ENCODE measurements around the gene GALNT10. TPM values are rescaled to one million over a fixed set of nuclear protein-coding genes. Genes with fewer than 3 reads are reported as not detected.

Gene GALNT10
- total and polyA plus RNA-seq, 10 of the 15 experiments (the other 5 are each of a cell fraction or from before 2014, with no cell fraction given) = 3.9 to 35.4 (median 15.5) TPM

DNA sequence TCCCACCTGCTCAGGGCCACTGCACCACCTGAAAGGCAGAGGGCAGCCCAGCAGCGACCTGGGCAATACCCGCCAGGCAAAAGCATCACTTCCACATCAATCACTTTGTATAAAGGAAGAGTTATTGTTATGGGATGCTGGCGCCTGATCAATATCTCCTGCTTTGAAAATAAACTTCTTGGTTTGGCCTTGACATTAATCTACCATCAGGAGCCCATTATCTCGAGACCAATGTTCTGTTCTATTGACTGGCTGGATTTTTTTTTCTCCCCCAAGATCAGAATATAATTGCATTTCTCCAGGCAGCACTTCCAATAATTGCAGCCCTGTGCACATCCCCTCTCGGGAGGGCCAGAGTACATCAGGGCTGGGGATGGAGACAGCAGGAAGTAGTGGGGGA lies 210.8 kb downstream of the GALNT10 start:
- ChIA-PET SMC1A (ENCODE audit: uncharacterized antibody, unreplicated experiment) (no interaction called here), POLR2A (no interaction called here), CTCF (no interaction called here), RAD21 (ENCODE audit: unreplicated experiment) (interaction anchor here (0.8 kb wide), 1 partner anchor 329 kb away, joined by 3 read pairs; no protein-coding TSS in a partner anchor)
- peaks cover 0 to 3% of the 10 kb centered on the region in 2 experiments; a peak in 2 of 4 replicates for H3K36me3 ChIP-seq (ENCODE audit: control insufficient read depth in 2 of 2, insufficient read depth in 2 of 2, low read length in 1 of 2)
- BruUV-seq (replicated peaks) = no TSS peak
- H4K20me1 ChIP-seq (ENCODE audit: control insufficient read depth, insufficient read depth) = no peaks in the 10 kb centered on the region
- H3K4me3 ChIP-seq = no peak overlapping the region
- no peak overlapping the region for H3K27ac ChIP-seq (ENCODE audit: control insufficient read depth, insufficient read depth)
- DNase-seq (ENCODE audit: low read depth, low spot score) (no peak), ATAC-seq (no peak), FAIRE-seq (no peak)
- 87% methylated on average over 5 of the region's 5 CpGs for WGBS (ENCODE audit: insufficient coverage, insufficient replicate concordance, low lambda C conversion rate, missing lambda C conversion rate)
- no peaks in the 10 kb centered on the region for H3K27me3 ChIP-seq (replicated peaks in 1 of 2; ENCODE audit: control insufficient read depth in 2 of 2, insufficient read depth in 2 of 2, low read length in 1 of 2)
- H2AFZ ChIP-seq (ENCODE audit: control insufficient read depth, low read depth, low read length) = no peak overlapping the region
- H3K4me2 ChIP-seq (ENCODE audit: control insufficient read depth, insufficient read depth) = no peak overlapping the region
- H3K9ac ChIP-seq (ENCODE audit: control insufficient read depth, insufficient read depth, low read length) = no peak overlapping the region
- no peaks in the 10 kb centered on the region for H3K9me3 ChIP-seq (replicated peaks; ENCODE audit: control insufficient read depth, insufficient read depth, low read length)
- intact Hi-C loops (cut with micrococcal nuclease; ENCODE audit: unreplicated experiment) = no loop called here
- peaks cover 4% of the 10 kb centered on the region; the same call in 1 of the 2 replicates for H3K4me1 ChIP-seq (ENCODE audit: control insufficient read depth, insufficient read depth, low read length)
- in situ Hi-C loops (cut with MboI) = loop anchor here (5.0 kb wide), 2 partner anchors 214 to 329 kb away; no protein-coding TSS in a partner anchor
- no peaks in the 10 kb centered on the region for H3K79me2 ChIP-seq (ENCODE audit: control insufficient read depth, insufficient read depth, low read length)
- TF ChIP-seq EZH2 (IDR thresholded peaks at IDR 0.05; ENCODE audit: borderline replicate concordance, control insufficient read depth, low read depth, low read length) = no peak
- TF ChIP-seq, protein P1, sequence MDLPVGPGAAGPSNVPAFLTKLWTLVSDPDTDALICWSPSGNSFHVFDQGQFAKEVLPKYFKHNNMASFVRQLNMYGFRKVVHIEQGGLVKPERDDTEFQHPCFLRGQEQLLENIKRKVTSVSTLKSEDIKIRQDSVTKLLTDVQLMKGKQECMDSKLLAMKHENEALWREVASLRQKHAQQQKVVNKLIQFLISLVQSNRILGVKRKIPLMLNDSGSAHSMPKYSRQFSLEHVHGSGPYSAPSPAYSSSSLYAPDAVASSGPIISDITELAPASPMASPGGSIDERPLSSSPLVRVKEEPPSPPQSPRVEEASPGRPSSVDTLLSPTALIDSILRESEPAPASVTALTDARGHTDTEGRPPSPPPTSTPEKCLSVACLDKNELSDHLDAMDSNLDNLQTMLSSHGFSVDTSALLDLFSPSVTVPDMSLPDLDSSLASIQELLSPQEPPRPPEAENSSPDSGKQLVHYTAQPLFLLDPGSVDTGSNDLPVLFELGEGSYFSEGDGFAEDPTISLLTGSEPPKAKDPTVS (IDR thresholded peaks at IDR 0.05; ENCODE audit: low read depth, low read length) = no peak
- TF ChIP-seq, protein P2, sequence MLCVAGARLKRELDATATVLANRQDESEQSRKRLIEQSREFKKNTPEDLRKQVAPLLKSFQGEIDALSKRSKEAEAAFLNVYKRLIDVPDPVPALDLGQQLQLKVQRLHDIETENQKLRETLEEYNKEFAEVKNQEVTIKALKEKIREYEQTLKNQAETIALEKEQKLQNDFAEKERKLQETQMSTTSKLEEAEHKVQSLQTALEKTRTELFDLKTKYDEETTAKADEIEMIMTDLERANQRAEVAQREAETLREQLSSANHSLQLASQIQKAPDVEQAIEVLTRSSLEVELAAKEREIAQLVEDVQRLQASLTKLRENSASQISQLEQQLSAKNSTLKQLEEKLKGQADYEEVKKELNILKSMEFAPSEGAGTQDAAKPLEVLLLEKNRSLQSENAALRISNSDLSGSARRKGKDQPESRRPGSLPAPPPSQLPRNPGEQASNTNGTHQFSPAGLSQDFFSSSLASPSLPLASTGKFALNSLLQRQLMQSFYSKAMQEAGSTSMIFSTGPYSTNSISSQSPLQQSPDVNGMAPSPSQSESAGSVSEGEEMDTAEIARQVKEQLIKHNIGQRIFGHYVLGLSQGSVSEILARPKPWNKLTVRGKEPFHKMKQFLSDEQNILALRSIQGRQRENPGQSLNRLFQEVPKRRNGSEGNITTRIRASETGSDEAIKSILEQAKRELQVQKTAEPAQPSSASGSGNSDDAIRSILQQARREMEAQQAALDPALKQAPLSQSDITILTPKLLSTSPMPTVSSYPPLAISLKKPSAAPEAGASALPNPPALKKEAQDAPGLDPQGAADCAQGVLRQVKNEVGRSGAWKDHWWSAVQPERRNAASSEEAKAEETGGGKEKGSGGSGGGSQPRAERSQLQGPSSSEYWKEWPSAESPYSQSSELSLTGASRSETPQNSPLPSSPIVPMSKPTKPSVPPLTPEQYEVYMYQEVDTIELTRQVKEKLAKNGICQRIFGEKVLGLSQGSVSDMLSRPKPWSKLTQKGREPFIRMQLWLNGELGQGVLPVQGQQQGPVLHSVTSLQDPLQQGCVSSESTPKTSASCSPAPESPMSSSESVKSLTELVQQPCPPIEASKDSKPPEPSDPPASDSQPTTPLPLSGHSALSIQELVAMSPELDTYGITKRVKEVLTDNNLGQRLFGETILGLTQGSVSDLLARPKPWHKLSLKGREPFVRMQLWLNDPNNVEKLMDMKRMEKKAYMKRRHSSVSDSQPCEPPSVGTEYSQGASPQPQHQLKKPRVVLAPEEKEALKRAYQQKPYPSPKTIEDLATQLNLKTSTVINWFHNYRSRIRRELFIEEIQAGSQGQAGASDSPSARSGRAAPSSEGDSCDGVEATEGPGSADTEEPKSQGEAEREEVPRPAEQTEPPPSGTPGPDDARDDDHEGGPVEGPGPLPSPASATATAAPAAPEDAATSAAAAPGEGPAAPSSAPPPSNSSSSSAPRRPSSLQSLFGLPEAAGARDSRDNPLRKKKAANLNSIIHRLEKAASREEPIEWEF (IDR thresholded peaks at IDR 0.05; ENCODE audit: insufficient replicate concordance, low read depth, low read length) = no peak
- TF ChIP-seq SIN3A (IDR thresholded peaks at IDR 0.05; ENCODE audit: low read depth, low read length) = no peak
- TF ChIP-seq, protein P3, sequence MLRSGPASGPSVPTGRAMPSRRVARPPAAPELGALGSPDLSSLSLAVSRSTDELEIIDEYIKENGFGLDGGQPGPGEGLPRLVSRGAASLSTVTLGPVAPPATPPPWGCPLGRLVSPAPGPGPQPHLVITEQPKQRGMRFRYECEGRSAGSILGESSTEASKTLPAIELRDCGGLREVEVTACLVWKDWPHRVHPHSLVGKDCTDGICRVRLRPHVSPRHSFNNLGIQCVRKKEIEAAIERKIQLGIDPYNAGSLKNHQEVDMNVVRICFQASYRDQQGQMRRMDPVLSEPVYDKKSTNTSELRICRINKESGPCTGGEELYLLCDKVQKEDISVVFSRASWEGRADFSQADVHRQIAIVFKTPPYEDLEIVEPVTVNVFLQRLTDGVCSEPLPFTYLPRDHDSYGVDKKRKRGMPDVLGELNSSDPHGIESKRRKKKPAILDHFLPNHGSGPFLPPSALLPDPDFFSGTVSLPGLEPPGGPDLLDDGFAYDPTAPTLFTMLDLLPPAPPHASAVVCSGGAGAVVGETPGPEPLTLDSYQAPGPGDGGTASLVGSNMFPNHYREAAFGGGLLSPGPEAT (IDR thresholded peaks at IDR 0.05; ENCODE audit: low read depth) = no peak
- no peak for TF ChIP-seq RAD51 (IDR thresholded peaks at IDR 0.05)
- TF ChIP-seq CEBPB (IDR thresholded peaks at IDR 0.05; ENCODE audit: borderline replicate concordance in 1 of 2, low read depth in 2 of 2, low read length in 2 of 2) = no peak
- no peak for TF ChIP-seq SRF (IDR thresholded peaks at IDR 0.05; ENCODE audit: low read depth in 2 of 2, low read length in 2 of 2)
- TF ChIP-seq, protein P4, sequence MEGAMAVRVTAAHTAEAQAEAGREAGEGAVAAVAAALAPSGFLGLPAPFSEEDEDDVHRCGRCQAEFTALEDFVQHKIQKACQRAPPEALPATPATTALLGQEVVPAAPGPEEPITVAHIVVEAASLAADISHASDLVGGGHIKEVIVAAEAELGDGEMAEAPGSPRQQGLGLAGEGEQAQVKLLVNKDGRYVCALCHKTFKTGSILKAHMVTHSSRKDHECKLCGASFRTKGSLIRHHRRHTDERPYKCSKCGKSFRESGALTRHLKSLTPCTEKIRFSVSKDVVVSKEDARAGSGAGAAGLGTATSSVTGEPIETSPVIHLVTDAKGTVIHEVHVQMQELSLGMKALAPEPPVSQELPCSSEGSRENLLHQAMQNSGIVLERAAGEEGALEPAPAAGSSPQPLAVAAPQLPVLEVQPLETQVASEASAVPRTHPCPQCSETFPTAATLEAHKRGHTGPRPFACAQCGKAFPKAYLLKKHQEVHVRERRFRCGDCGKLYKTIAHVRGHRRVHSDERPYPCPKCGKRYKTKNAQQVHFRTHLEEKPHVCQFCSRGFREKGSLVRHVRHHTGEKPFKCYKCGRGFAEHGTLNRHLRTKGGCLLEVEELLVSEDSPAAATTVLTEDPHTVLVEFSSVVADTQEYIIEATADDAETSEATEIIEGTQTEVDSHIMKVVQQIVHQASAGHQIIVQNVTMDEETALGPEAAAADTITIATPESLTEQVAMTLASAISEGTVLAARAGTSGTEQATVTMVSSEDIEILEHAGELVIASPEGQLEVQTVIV (IDR thresholded peaks at IDR 0.05; ENCODE audit: borderline replicate concordance, partially characterized antibody) = no peak
- TF ChIP-seq POLR2AphosphoS2 (IDR thresholded peaks at IDR 0.05; ENCODE audit: low read depth, low read length) = no peak
- no peak for TF ChIP-seq SREBF1 (IDR thresholded peaks at IDR 0.05; ENCODE audit: low read length)
- TF ChIP-seq HDAC2 (IDR thresholded peaks at IDR 0.05) = no peak
